Lower lobe of right lung (tissue), 2 donors: ENCODE measurements around the gene EFNB3. TPM values are rescaled to one million over a fixed set of nuclear protein-coding genes. Genes with fewer than 3 reads are reported as not detected.

Experiments used
- ATAC-seq, 2 donors: fragments of 200-7000 bp; cut with Tn5 transposase; one replicate each; pipeline ENCODE4 v1.9.1; 2020 to 2022; ENCODE audit warnings: mild to moderate bottlenecking in 2 of 2, moderate library complexity in 2 of 2
- DNase-seq: peaks from one replicate; pipeline ENCODE4 v3.0.0-alpha.2; 2020
- H3K27ac ChIP-seq: fragments of 200-600 bp; one replicate; pipeline ENCODE4 v1.8.0; 2022
- H3K27me3 ChIP-seq: fragments of 200-600 bp; one replicate; pipeline ENCODE4 v1.8.0; 2022; ENCODE audit warnings: low read depth
- H3K36me3 ChIP-seq: fragments of 200-600 bp; one replicate; pipeline ENCODE4 v1.8.0; 2022; ENCODE audit warnings: mild to moderate bottlenecking
- H3K4me1 ChIP-seq: fragments of 200-600 bp; one replicate; pipeline ENCODE4 v1.8.0; 2022
- H3K4me3 ChIP-seq: fragments of 200-600 bp; one replicate; pipeline ENCODE4 v1.8.0; 2022; ENCODE audit warnings: mild to moderate bottlenecking
- H3K9me3 ChIP-seq: fragments of 200-600 bp; one replicate; pipeline ENCODE4 v1.8.0; 2022
- intact Hi-C: fragments of 100-400 bp; cut with DNase I; formaldehyde crosslinking; loops from one replicate; pipeline ENCODE4 v1.11.0; 2022
- total RNA-seq: library from RNA; stranded (reverse); fragmentation: NEBNext Ultra II Directional; extraction: Animal tissue kit (Norgen Biotek cat#: 25700); gene quantifications from one replicate; pipeline ENCODE4 v1.2.1, GENCODE V29; 2021
- TF ChIP-seq, protein P1 (sequence below): fragments of 200-600 bp; IDR thresholded peaks from one replicate; pipeline ENCODE4 v1.8.0; 2022; ENCODE audit warnings: antibody characterized with exemption, mild to moderate bottlenecking
- donor health status: DM: no; HTN: yes; CAD: no; lungs with severe emphysema.

Gene EFNB3
- total RNA-seq, 1 donor from 2014 or later: 1.6 TPM

DNA sequence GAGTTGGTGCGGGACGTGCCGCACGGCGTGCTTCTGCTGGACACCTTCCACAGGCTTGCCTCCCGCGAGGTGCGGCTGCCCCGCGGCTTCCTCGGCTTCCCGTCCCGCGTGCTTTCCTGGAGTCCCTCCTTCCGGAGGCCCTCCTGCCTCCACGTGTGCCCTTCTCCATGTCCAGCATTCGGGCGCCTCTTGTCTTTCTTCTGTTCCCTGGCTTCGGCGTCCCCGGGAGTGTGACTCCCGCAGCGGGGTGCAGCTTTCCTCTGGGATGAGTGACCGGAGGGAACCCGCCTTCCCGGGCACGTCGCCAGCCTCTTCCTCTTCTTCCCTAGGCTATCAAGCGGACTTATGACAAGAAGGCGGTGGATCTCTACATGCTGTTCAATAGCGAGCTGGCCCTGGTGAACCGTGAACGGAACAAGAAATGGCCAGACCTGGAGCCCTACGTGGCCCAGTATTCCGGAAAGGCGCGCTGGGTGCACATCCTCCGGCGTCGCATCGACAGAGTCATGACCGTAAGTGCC is 35.5 kb downstream of the EFNB3 start:
- H3K27ac ChIP-seq: no peak overlapping the region
- intact Hi-C loops: no loop called here
- H3K36me3 ChIP-seq: no peaks in the 10 kb centered on the region
- no peaks in the 10 kb centered on the region for H3K9me3 ChIP-seq
- no peak for ATAC-seq
- H3K4me3 ChIP-seq: no peak overlapping the region
- peaks cover 7% of the 10 kb centered on the region for H3K27me3 ChIP-seq
- H3K4me1 ChIP-seq: peaks cover 13% of the 10 kb centered on the region
- no peak for DNase-seq
- TF ChIP-seq, protein P1, sequence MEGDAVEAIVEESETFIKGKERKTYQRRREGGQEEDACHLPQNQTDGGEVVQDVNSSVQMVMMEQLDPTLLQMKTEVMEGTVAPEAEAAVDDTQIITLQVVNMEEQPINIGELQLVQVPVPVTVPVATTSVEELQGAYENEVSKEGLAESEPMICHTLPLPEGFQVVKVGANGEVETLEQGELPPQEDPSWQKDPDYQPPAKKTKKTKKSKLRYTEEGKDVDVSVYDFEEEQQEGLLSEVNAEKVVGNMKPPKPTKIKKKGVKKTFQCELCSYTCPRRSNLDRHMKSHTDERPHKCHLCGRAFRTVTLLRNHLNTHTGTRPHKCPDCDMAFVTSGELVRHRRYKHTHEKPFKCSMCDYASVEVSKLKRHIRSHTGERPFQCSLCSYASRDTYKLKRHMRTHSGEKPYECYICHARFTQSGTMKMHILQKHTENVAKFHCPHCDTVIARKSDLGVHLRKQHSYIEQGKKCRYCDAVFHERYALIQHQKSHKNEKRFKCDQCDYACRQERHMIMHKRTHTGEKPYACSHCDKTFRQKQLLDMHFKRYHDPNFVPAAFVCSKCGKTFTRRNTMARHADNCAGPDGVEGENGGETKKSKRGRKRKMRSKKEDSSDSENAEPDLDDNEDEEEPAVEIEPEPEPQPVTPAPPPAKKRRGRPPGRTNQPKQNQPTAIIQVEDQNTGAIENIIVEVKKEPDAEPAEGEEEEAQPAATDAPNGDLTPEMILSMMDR: no peak

DNA sequence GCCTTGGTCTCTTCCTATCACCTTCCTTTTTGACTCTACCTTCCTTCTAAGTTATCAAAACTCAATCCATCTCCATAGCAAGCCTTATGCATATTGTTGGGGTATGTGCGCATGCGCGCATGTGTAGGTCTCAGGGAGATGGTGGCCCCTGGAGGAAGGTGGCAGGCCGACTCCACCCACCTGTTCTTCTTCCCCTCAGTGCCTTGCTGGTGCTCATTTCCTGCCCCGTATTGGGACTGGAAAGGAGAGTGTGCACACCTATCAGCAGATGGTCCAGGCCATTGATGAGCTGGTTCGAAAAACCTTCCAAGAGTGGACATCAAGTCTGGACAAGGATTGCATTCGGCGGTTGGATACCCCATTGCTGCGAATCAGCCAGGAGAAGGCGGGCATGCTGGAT is 37.7 kb downstream of the EFNB3 start:
- Histone ChIP-seq H3K4me1 (peaks cover 13% of the 10 kb centered on the region), H3K4me3 (no peak overlapping the region), H3K9me3 (no peaks in the 10 kb centered on the region), H3K27me3 (peaks cover 7% of the 10 kb centered on the region), H3K27ac (no peak overlapping the region), H3K36me3 (no peaks in the 10 kb centered on the region)
- TF ChIP-seq, protein P1: no peak
- intact Hi-C loops: no loop called here
- ATAC-seq (no peak), DNase-seq (no peak)

DNA sequence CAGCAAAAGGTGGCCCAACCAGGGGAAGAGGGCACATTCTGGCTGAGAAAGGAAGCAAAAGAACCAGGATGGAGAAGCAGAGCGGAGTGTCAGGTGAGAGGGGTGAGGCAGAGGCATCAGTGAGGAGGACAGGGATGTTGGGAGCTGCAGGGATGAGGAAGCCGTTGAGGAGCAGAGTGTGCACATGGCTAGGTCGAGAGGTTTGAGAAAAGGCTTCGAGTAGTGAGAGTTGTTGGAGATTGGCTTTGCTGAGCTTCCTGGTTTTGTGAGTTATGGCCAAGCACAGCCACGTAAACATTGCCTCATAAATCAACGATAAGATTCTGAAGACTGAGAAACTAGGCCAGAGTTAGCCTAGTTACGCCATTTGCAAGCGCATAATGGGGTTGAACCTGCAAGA is 39.4 kb downstream of the EFNB3 start:
- intact Hi-C loops: no loop called here
- DNase-seq: no peak
- TF ChIP-seq, protein P1: no peak

DNA sequence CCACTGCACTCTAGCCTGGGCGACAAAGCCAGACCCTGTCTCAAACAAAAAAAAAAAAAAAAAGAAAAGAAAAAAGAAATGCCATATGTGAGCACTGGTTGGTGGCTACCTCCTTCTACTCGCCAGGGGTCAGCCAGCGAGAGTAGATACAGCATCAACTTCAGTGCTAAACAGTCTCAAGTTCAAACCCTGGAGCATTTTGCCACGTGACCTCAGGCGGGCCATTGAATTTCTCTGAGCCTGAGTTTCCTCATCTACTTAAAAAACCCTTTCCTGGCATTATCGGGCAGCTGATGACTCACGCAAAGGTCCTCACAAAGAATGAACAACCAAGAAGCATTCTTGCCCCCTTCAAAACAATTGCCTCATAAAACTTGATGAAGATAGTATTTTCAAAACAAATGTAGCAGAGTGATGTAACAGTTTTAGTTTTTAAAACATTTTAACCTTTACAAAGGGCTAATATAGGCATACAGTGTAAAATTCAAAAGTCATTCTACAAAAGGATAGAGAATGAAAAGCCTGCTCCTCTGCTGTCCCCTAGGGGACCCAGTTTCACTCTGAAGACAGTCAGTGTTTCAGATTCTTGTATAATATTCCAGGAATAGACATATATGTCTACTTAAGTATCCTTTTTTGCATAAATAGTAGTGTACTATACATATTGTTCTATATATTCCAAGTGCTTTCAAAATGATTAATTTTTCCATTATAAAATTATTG is 40.9 kb downstream of the EFNB3 start:
- ATAC-seq (peak; percentile 57 to 69), DNase-seq (no peak)
- Histone ChIP-seq H3K36me3 (no peaks in the 10 kb centered on the region), H3K27me3 (peaks cover under 1% of the 10 kb centered on the region), H3K4me1 (peaks cover 13% of the 10 kb centered on the region), H3K4me3 (no peak overlapping the region), H3K27ac (no peak overlapping the region), H3K9me3 (no peaks in the 10 kb centered on the region)
- intact Hi-C loops: no loop called here
- TF ChIP-seq, protein P1: no peak

More for the DNA sequence above, 39.4 kb downstream of the EFNB3 start:
- Histone ChIP-seq H3K4me1 (peaks cover 13% of the 10 kb centered on the region), H3K27me3 (peaks cover 7% of the 10 kb centered on the region), H3K4me3 (no peak overlapping the region), H3K27ac (no peak overlapping the region), H3K36me3 (no peaks in the 10 kb centered on the region), H3K9me3 (no peaks in the 10 kb centered on the region)
- peak; percentile 56 to 69 for ATAC-seq

DNA sequence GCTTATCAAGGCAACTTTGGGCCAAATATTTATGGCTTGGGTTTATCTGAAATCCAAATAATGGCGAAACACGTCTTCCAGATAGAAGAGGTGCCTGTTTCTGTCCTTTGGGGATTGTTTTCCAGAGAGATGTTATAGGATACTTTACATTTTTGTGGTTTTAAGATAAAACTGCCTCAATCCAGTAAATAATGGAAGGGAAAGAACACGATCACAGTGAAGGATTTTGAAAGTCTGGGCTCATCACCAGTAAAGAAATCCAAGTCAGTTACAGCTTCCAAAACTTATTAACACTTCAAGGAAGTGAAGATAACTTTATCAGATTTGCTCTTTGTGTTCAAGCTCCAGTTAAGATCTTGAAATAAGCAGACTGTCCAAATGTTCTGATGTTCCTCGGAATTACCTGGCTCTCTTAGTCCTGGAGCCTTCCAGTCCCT is 42.7 kb downstream of the EFNB3 start:
- H3K27ac ChIP-seq: no peak overlapping the region
- intact Hi-C loops: no loop called here
- H3K9me3 ChIP-seq: no peaks in the 10 kb centered on the region
- TF ChIP-seq, protein P1: no peak
- H3K36me3 ChIP-seq: no peaks in the 10 kb centered on the region
- ATAC-seq (no peak), DNase-seq (no peak)
- H3K27me3 ChIP-seq: no peaks in the 10 kb centered on the region
- peaks cover 13% of the 10 kb centered on the region for H3K4me1 ChIP-seq
- H3K4me3 ChIP-seq: no peak overlapping the region
